Liver (tissue), 9 donors: ENCODE data around the gene COG4. TPM values are rescaled to one million over a fixed set of nuclear protein-coding genes. Genes with fewer than 3 reads are reported as not detected.
A peak's percentile ranks its signal among the peaks of the same experiment; 100 is the strongest.

Experiments
- DNase-seq: peaks from one replicate; pipeline ENCODE4 v3.0.0-alpha.2; 2017; ENCODE audit warnings: low spot score
- H3K27ac ChIP-seq, 2 donors: one replicate each; pipeline ENCODE4 v1.7.0; 2013; ENCODE audit warnings: inconsistent platforms in 2 of 2, low read length in 2 of 2, control low read depth in 1 of 2, low read depth in 1 of 2, mild to moderate bottlenecking in 1 of 2
- H3K27me3 ChIP-seq, 4 donors: one replicate each; pipeline versions ENCODE4 v1.6.1 to v1.7.0; 2013; ENCODE audit warnings: low read length in 3 of 4, inconsistent platforms in 1 of 4, mild to moderate bottlenecking in 1 of 4, moderate library complexity in 1 of 4; ENCODE audit not compliant: control insufficient read depth in 4 of 4, insufficient read depth in 4 of 4
- H3K36me3 ChIP-seq, 4 donors: one replicate each; pipeline versions ENCODE4 v1.6.1 to v1.7.0; 2013; ENCODE audit warnings: low read length in 3 of 4, mild to moderate bottlenecking in 3 of 4, low read depth in 1 of 4, moderate library complexity in 1 of 4; ENCODE audit not compliant: control insufficient read depth in 4 of 4, insufficient read depth in 3 of 4
- H3K4me1 ChIP-seq, 4 donors: one replicate each; pipeline versions ENCODE4 v1.6.1 to v1.7.0; 2013; ENCODE audit warnings: low read length in 3 of 4, mild to moderate bottlenecking in 3 of 4, moderate library complexity in 1 of 4; ENCODE audit not compliant: control insufficient read depth in 4 of 4, insufficient read depth in 4 of 4
- H3K4me3 ChIP-seq, 3 donors: one replicate each; pipeline versions ENCODE4 v1.6.1 to v1.7.0; 2013; ENCODE audit warnings: low read length in 3 of 3, control low read depth in 1 of 3, low read depth in 1 of 3, mild to moderate bottlenecking in 1 of 3
- H3K9ac ChIP-seq, 2 donors: one replicate each; pipeline ENCODE4 v1.7.0; 2013; ENCODE audit warnings: low read length in 2 of 2, mild to moderate bottlenecking in 2 of 2, moderate library complexity in 2 of 2, control low read depth in 1 of 2, low read depth in 1 of 2
- H3K9me3 ChIP-seq, 4 donors: one replicate each; pipeline versions ENCODE4 v1.6.1 to v1.7.0; 2013; ENCODE audit warnings: low read length in 3 of 4; ENCODE audit not compliant: control insufficient read depth in 4 of 4
- CTCF ChIP-seq: fragments of 150-350 bp; IDR thresholded peaks from 2 replicates; pipeline ENCODE4 v1.5.1; 2017; ENCODE audit warnings: improper control_type of control experiment, low read depth, low read length; ENCODE audit not compliant: missing input control
- EGR1 ChIP-seq, 2 donors: IDR thresholded peaks; 2 replicates each; pipeline ENCODE4 v1.6.1; 2016 to 2018; ENCODE audit warnings: antibody characterized with exemption in 2 of 2, low read depth in 2 of 2
- FOXA1 ChIP-seq: IDR thresholded peaks from 2 replicates; pipeline ENCODE4 v1.6.1; 2016; ENCODE audit warnings: antibody characterized with exemption
- GABPA ChIP-seq, 2 donors: IDR thresholded peaks in 1 of 2; conservative IDR thresholded peaks in 1 of 2; 2 replicates each; pipeline ENCODE4 v1.6.1; 2016; ENCODE audit warnings: antibody characterized with exemption in 2 of 2, mild to moderate bottlenecking in 1 of 2, moderate library complexity in 1 of 2
- HNF4A ChIP-seq, 2 donors: conservative IDR thresholded peaks; 2 replicates each; pipeline ENCODE4 v1.6.1; 2016; ENCODE audit warnings: antibody characterized with exemption in 2 of 2, mild to moderate bottlenecking in 2 of 2
- HNF4G ChIP-seq: IDR thresholded peaks from 2 replicates; pipeline ENCODE4 v1.6.1; 2016; ENCODE audit warnings: antibody characterized with exemption
- JUND ChIP-seq, 2 donors: IDR thresholded peaks; 2 replicates each; pipeline ENCODE4 v1.6.1; 2016; ENCODE audit warnings: antibody characterized with exemption in 2 of 2
- NR2F2 ChIP-seq: IDR thresholded peaks from 2 replicates; pipeline ENCODE4 v1.6.1; 2016; ENCODE audit warnings: antibody characterized with exemption
- RAD21 ChIP-seq, 2 donors: IDR thresholded peaks; 2 replicates each; pipeline ENCODE4 v1.6.1; 2016; ENCODE audit warnings: antibody characterized with exemption in 2 of 2, mild to moderate bottlenecking in 2 of 2
- REST ChIP-seq: IDR thresholded peaks from 2 replicates; pipeline ENCODE4 v1.6.1; 2016; ENCODE audit warnings: antibody characterized with exemption, mild to moderate bottlenecking
- RXRA ChIP-seq, 2 donors: IDR thresholded peaks; 2 replicates each; pipeline ENCODE4 v1.6.1; 2017 to 2018; ENCODE audit warnings: antibody characterized with exemption in 2 of 2, mild to moderate bottlenecking in 1 of 2
- SP1 ChIP-seq: IDR thresholded peaks from 2 replicates; pipeline ENCODE4 v1.6.1; 2018; ENCODE audit warnings: antibody characterized with exemption, mild to moderate bottlenecking
- TAF1 ChIP-seq: conservative IDR thresholded peaks from 2 replicates; pipeline ENCODE4 v1.6.1; 2016; ENCODE audit warnings: antibody characterized with exemption, mild to moderate bottlenecking
- YY1 ChIP-seq: IDR thresholded peaks from 2 replicates; pipeline ENCODE4 v1.6.1; 2016; ENCODE audit warnings: antibody characterized with exemption, mild to moderate bottlenecking
- WGBS: extraction: QIAGEN DNeasy Blood & Tissue Kit; methylation state at CpG from one replicate; pipeline ENCODE4 v1.1.7; 2013; 5-methylcytosine and 5-hydroxymethylcytosine counted together
- polyA plus RNA-seq, 2 donors: library from polyadenylated mRNA; stranded (reverse) in 1 of 2; unstranded in 1 of 2; fragments of 200-250 nt in 1 of 2; fragments of >200 nt in 1 of 2; fragmentation: Nextera tagmentation in 1 of 2; extraction: Ambion mirVana in 1 of 2; gene quantifications; one replicate each; pipeline versions ENCODE4 v1.2.1 to v1.2.3, GENCODE V29; 2013 to 2015
- total RNA-seq, 2 donors: library from RNA; depleted of rRNA; stranded (reverse); fragments of >200 nt; gene quantifications; one replicate each; pipeline ENCODE4 v1.2.3, GENCODE V29; 2014
- TF ChIP-seq, protein P1 (sequence below): IDR thresholded peaks from 2 replicates; pipeline ENCODE4 v1.6.1; 2016; ENCODE audit warnings: antibody characterized with exemption
- TF ChIP-seq, protein P2 (sequence below): IDR thresholded peaks from 2 replicates; pipeline ENCODE4 v1.6.1; 2016; ENCODE audit warnings: antibody characterized with exemption
- donor health status: healthy.
- donor health status: healthy.
- donor health status: healthy.
- donor health status: healthy.
- donor health status: healthy.

The COG4 gene
- total and polyA plus RNA-seq, 4 donors = 15.3 to 59.5 (median 27.2) TPM

- no peaks in the 10 kb centered on the region for H3K36me3 ChIP-seq
- no peak overlapping the region for H3K27ac ChIP-seq
- DNase-seq = no peak
- TF ChIP-seq JUND (IDR thresholded peaks at IDR 0.05) = no peak
- no peak for TF ChIP-seq EGR1 (IDR thresholded peaks at IDR 0.05; ENCODE audit: low read depth in 2 of 2)
- no peak for TF ChIP-seq CTCF
- no peak for TF ChIP-seq TAF1
- TF ChIP-seq RXRA (IDR thresholded peaks at IDR 0.05) = no peak
- TF ChIP-seq, protein P1, sequence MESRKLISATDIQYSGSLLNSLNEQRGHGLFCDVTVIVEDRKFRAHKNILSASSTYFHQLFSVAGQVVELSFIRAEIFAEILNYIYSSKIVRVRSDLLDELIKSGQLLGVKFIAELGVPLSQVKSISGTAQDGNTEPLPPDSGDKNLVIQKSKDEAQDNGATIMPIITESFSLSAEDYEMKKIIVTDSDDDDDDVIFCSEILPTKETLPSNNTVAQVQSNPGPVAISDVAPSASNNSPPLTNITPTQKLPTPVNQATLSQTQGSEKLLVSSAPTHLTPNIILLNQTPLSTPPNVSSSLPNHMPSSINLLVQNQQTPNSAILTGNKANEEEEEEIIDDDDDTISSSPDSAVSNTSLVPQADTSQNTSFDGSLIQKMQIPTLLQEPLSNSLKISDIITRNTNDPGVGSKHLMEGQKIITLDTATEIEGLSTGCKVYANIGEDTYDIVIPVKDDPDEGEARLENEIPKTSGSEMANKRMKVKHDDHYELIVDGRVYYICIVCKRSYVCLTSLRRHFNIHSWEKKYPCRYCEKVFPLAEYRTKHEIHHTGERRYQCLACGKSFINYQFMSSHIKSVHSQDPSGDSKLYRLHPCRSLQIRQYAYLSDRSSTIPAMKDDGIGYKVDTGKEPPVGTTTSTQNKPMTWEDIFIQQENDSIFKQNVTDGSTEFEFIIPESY = no peak
- TF ChIP-seq, protein P2, sequence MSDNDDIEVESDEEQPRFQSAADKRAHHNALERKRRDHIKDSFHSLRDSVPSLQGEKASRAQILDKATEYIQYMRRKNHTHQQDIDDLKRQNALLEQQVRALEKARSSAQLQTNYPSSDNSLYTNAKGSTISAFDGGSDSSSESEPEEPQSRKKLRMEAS = no peak
- TF ChIP-seq FOXA1 = no peak
- no peak for TF ChIP-seq REST
- H3K9me3 ChIP-seq = no peaks in the 10 kb centered on the region
- no peaks in the 10 kb centered on the region for H3K27me3 ChIP-seq
- no peak overlapping the region for H3K9ac ChIP-seq
- peaks cover 2 to 17% (median 5%) of the 10 kb centered on the region in 4 donors for H3K4me1 ChIP-seq
- 92% methylated on average over 7 of the region's 7 CpGs for WGBS
- H3K4me3 ChIP-seq = no peak overlapping the region
Observed at GRCh38 chr16:70455910-70456309, 67.4 kb downstream of the COG4 start.

DNA sequence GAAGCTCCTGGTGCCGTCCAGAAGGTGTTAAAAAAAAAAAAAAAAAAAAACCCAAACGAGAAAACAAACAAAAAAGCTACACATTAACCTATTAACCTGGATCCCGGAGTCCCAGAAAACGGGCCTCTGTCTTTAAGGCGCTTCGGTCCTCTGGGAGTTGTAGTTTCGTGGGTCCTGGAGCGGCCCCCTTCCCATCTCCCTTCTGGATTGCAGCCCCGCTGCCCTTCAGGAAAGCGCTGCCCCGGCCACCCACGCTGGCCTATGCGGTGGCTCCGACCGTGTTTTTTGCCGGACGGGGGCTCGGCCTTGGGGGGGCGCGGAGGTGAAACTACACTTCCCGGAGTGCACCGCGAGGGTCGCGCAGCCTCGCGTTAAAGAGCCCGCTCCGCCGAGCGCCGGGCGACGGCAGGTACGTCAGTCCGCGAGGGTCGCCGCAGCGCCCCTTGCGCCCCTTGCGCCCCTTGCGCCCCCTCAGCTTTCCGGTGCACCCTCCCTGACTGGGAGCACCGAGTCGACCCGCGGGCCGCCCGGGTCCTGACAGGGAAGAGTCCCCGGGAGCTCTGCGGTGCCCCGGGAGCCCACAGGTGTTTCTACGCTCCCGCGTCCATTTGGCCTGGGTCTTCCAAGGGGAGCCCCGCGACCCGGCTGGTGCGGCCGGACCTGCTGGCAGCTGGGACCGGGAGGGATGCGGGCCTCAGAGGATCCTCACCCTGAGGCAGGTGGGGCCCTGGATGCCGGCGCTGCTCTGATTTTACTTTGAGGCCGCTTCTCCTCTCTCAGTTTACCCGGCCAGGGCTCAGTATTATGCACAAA is 68.9 kb downstream of the COG4 start, which contains the start of gene FCSK:
Gene FCSK (plus strand): TSS at position 374 of the 813 bp plus-strand sequence. CDS start 8,596 bp downstream, outside the sequence.
- H3K36me3 ChIP-seq = no peaks in the 10 kb centered on the region
- H3K9me3 ChIP-seq = no peaks in the 10 kb centered on the region
- H3K27me3 ChIP-seq = no peaks in the 10 kb centered on the region
- peaks cover 2 to 17% (median 5%) of the 10 kb centered on the region in 4 donors for H3K4me1 ChIP-seq
- peak within 1 kb of the TSS; percentile 97 to 100 for H3K27ac ChIP-seq
- H3K4me3 ChIP-seq = peak within 1 kb of the TSS; percentile 79 to 97 (median 92)
- DNase-seq = peak; percentile 81
- peak within 1 kb of the TSS; percentile 52 to 97 for H3K9ac ChIP-seq
- WGBS = under 1% methylated on average over 67 of the region's 67 CpGs
- TF ChIP-seq HNF4A (conservative IDR thresholded peaks at IDR 0.05) = no peak
- no peak for TF ChIP-seq RXRA (IDR thresholded peaks at IDR 0.05)
- TF ChIP-seq FOXA1 = no peak
- no peak for TF ChIP-seq CTCF
- TF ChIP-seq RAD21 (IDR thresholded peaks at IDR 0.05) = no peak
- TF ChIP-seq TAF1 = no peak
- TF ChIP-seq, protein P1 = peak; percentile 56
- peak; percentile 25 for TF ChIP-seq SP1
- TF ChIP-seq HNF4G = no peak
- peak; percentile 63 for TF ChIP-seq NR2F2
- TF ChIP-seq JUND (IDR thresholded peaks at IDR 0.05) = peak in 1 of 2 donors; percentile 12
- peak; percentile 48 for TF ChIP-seq YY1
- TF ChIP-seq EGR1 (IDR thresholded peaks at IDR 0.05; ENCODE audit: low read depth in 2 of 2) = no peak
- peak in 1 of 2 donors; percentile 11 for TF ChIP-seq GABPA (IDR thresholded peaks at IDR 0.05 in 1 of 2, conservative IDR thresholded peaks at IDR 0.05 in 1 of 2)
